Tibial nerve (tissue), 4 donors: ENCODE results near the gene CDKN1B.

Experiments used
- EP300 ChIP-seq, 2 donors: sonication (generic); formaldehyde crosslinking; IDR thresholded peaks; one replicate each; pipeline ENCODE4 v1.6.1; 2017; ENCODE audit warnings: antibody characterized with exemption in 2 of 2, mild to moderate bottlenecking in 1 of 2
- POLR2A ChIP-seq, 2 donors: fragments of 450-650 bp; IDR thresholded peaks; one replicate each; pipeline ENCODE4 v1.6.1; 2017; ENCODE audit warnings: antibody characterized with exemption in 2 of 2, mild to moderate bottlenecking in 2 of 2, moderate library complexity in 2 of 2
- TF ChIP-seq, protein P1 (sequence below), 5 experiments: fragments of 200-600 bp in 3 of 5; fragments of 450-650 bp in 2 of 5; sonication (generic) in 3 of 5; IDR thresholded peaks; one replicate each; pipeline ENCODE4 v1.5.1; 2016 to 2019; ENCODE audit warnings: antibody characterized with exemption in 5 of 5, mild to moderate bottlenecking in 3 of 5, moderate library complexity in 2 of 5

DNA sequence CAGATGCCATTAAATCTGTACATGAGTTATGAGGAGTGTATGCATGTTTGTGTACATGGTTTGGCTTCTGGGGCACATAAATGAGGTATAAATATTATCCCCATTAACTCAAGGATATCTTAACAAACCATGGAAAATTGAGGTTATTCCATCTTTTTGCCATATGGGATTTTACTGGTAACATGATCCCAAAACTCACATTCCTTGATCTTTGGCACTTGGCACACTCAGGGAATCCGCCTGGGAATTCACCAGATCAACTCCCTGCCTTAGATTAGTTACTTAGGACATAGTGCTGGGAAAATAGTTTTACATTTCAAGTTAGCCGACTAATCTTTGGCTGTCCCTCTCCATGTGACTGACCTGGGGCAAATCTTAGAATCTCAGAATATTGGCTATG is 16.9 kb downstream of the CDKN1B start:
- TF ChIP-seq, protein P1, sequence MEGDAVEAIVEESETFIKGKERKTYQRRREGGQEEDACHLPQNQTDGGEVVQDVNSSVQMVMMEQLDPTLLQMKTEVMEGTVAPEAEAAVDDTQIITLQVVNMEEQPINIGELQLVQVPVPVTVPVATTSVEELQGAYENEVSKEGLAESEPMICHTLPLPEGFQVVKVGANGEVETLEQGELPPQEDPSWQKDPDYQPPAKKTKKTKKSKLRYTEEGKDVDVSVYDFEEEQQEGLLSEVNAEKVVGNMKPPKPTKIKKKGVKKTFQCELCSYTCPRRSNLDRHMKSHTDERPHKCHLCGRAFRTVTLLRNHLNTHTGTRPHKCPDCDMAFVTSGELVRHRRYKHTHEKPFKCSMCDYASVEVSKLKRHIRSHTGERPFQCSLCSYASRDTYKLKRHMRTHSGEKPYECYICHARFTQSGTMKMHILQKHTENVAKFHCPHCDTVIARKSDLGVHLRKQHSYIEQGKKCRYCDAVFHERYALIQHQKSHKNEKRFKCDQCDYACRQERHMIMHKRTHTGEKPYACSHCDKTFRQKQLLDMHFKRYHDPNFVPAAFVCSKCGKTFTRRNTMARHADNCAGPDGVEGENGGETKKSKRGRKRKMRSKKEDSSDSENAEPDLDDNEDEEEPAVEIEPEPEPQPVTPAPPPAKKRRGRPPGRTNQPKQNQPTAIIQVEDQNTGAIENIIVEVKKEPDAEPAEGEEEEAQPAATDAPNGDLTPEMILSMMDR (IDR thresholded peaks at IDR 0.05), result no peak
- TF ChIP-seq POLR2A (IDR thresholded peaks at IDR 0.05), result no peak
- TF ChIP-seq EP300 (IDR thresholded peaks at IDR 0.05), result no peak
